Peyer's patch (tissue), 4 donors: ENCODE results near the gene MYMX. TPM values are rescaled to one million over a fixed set of nuclear protein-coding genes. Genes with fewer than 3 reads are reported as not detected.
"Not testable (repeated sequence)": the region's sequence is repeated elsewhere in the genome, so short reads cannot be mapped to it uniquely, and the experiment has no call there.

Source experiments
- DNase-seq, 3 donors: peaks; one replicate each; pipeline ENCODE4 v3.0.0-alpha.2; 2017 to 2019
- H3K27ac ChIP-seq, 4 donors: fragments of 200-600 bp; sonication (generic); one replicate each; pipeline ENCODE4 v1.5.1; 2016 to 2019
- H3K27me3 ChIP-seq, 2 donors: fragments of 200-600 bp; sonication (generic); one replicate each; pipeline ENCODE4 v1.5.1; 2019
- H3K36me3 ChIP-seq, 3 donors: fragments of 200-600 bp; sonication (generic); one replicate each; pipeline ENCODE4 v1.5.1; 2016 to 2019
- H3K4me1 ChIP-seq, 4 donors: fragments of 200-600 bp; sonication (generic); one replicate each; pipeline ENCODE4 v1.5.1; 2016 to 2019
- H3K4me3 ChIP-seq, 4 donors: fragments of 200-600 bp; sonication (generic); 1 replicate in 3 of 4; 2 replicates in 1 of 4; pipeline ENCODE4 v1.5.1; 2016 to 2019; ENCODE audit warnings: mild to moderate bottlenecking in 1 of 4
- H3K9me3 ChIP-seq, 4 donors: fragments of 200-600 bp; sonication (generic); one replicate each; pipeline ENCODE4 v1.5.1; 2016 to 2019; ENCODE audit warnings: mild to moderate bottlenecking in 1 of 4
- POLR2A ChIP-seq, 2 donors: fragments of 450-650 bp; IDR thresholded peaks; one replicate each; pipeline ENCODE4 v1.5.1; 2017; ENCODE audit warnings: antibody characterized with exemption in 2 of 2, mild to moderate bottlenecking in 2 of 2, moderate library complexity in 2 of 2
- total RNA-seq, 4 donors: library from RNA; depleted of rRNA; stranded (reverse); fragments of >200 nt; gene quantifications; one replicate each; pipeline ENCODE4 v1.1.0, GENCODE V29; 2016
- TF ChIP-seq, protein P1 (sequence below), 6 experiments: fragments of 450-650 bp in 4 of 6; fragments of 200-600 bp in 2 of 6; sonication (generic) in 1 of 6; IDR thresholded peaks; one replicate each; pipeline ENCODE4 v1.5.1; 2017 to 2019; ENCODE audit warnings: antibody characterized with exemption in 6 of 6, mild to moderate bottlenecking in 3 of 6, moderate library complexity in 1 of 6

Gene MYMX
- total RNA-seq, 4 donors from 2014 or later, result not detected

DNA sequence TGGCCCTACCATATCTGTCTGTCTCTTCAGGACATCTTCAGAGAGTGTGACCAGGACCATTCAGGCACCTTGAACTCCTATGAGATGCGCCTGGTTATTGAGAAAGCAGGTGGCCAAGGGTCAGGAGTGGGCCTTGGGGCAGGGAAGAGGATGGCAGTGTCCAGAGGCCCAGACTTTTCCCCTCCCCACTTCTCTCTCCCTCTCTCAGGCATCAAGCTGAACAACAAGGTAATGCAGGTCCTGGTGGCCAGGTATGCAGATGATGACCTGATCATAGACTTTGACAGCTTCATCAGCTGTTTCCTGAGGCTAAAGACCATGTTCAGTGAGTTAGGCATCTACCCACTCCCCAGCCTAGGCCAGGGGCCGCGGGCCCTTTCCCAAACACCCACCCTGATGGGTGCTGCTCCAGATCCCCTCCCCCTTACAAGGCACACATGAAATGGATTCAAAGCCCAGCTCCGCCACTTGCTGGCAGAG lies 33.8 kb upstream of the MYMX start:
- Histone ChIP-seq H3K9me3 (no peaks in the 10 kb centered on the region), H3K27ac (no peak overlapping the region), H3K4me3 (no peak overlapping the region), H3K27me3 (no peaks in the 10 kb centered on the region), H3K4me1 (peaks cover 0 to 5% (median 0%) of the 10 kb centered on the region in 4 donors), H3K36me3 (no peaks in the 10 kb centered on the region)
- no peak for DNase-seq
- TF ChIP-seq POLR2A (IDR thresholded peaks at IDR 0.05), result no peak
- TF ChIP-seq, protein P1, sequence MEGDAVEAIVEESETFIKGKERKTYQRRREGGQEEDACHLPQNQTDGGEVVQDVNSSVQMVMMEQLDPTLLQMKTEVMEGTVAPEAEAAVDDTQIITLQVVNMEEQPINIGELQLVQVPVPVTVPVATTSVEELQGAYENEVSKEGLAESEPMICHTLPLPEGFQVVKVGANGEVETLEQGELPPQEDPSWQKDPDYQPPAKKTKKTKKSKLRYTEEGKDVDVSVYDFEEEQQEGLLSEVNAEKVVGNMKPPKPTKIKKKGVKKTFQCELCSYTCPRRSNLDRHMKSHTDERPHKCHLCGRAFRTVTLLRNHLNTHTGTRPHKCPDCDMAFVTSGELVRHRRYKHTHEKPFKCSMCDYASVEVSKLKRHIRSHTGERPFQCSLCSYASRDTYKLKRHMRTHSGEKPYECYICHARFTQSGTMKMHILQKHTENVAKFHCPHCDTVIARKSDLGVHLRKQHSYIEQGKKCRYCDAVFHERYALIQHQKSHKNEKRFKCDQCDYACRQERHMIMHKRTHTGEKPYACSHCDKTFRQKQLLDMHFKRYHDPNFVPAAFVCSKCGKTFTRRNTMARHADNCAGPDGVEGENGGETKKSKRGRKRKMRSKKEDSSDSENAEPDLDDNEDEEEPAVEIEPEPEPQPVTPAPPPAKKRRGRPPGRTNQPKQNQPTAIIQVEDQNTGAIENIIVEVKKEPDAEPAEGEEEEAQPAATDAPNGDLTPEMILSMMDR (IDR thresholded peaks at IDR 0.05), result no peak

DNA sequence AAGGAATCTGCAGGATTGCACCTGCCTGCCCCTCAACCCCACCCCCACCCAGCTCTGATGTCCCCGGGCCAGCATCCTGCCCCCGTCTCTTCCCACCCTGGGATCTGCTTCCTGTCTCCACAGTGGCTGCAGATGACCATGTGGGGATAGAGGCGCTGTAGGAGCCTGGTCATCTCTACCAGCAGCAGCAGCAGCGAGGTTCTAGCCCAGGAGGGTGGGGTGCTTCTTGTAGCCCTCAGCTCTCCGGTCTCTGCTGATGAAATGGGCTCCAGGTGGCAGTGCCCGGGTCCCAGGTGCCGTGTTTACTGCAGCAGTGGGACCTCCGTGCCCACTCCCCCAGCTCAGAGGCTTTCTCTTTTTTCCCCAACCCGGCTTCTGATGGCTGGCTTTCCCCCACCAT lies 32.9 kb upstream of the MYMX start:
- H3K4me1 ChIP-seq, result no peaks in the 10 kb centered on the region
- no peaks in the 10 kb centered on the region for H3K27me3 ChIP-seq
- no peak for DNase-seq
- no peak overlapping the region for H3K27ac ChIP-seq
- no peaks in the 10 kb centered on the region for H3K36me3 ChIP-seq
- no peaks in the 10 kb centered on the region for H3K9me3 ChIP-seq
- TF ChIP-seq POLR2A (IDR thresholded peaks at IDR 0.05), result no peak
- TF ChIP-seq, protein P1 (IDR thresholded peaks at IDR 0.05), result no peak
- H3K4me3 ChIP-seq, result no peak overlapping the region

DNA sequence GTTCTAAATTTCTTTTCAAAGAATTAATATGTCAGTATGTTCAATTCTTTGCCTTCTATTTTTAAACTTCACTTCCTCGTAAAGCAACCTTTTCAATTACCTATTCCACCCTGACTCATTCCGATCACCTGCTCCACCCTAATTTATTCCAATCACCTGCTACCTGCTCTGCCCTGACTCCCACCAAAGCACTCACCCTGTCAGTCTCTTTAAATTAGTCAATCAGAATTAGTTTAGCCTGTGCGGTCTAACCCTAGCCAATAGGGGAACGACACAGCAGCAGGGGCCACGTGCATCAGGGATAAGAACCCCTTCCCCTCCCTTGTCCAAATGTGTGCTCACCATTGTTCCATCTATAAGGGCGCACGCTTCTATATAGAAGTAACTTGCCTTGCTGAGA lies 31.4 kb upstream of the MYMX start:
- H3K9me3 ChIP-seq, H3K4me3 ChIP-seq, H3K36me3 ChIP-seq, H3K4me1 ChIP-seq, H3K27me3 ChIP-seq, DNase-seq, H3K27ac ChIP-seq: not testable (repeated sequence)

DNA sequence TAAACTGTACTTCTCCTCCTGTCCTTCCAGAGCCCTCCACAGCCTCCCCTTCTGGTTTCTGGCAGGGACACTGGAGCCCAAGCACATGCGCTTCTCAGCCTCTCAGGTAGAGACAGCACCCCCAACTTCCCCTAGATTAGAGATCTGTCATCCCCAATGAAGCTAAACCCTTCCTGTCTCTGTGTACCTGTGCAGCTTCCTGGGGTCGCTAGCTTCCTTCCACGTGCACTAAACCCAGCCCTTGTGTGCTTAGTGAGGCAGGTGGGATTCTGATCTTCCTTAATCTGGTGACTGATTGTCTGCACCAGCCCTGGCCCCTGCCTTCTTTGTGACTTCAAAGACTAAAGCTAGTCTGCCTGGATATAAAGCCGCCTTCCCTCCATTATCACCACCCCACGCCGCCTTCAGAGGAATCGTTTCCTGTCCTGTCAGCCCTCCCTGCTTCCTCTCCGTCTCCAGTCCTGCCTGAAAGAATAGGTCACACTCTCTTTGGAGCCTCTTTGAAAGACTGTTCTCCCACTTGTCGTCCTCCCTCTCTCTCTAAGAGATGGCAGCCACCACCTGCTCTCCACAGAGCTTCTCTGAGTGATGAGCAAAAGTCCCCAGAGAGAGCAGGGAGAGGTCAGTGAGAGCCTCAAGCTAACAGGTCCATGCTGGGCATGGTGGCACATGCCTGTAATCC lies 30.6 kb upstream of the MYMX start:
- H3K27me3 ChIP-seq, result no peaks in the 10 kb centered on the region
- TF ChIP-seq POLR2A (IDR thresholded peaks at IDR 0.05), result no peak
- TF ChIP-seq, protein P1 (IDR thresholded peaks at IDR 0.05), result no peak
- no peaks in the 10 kb centered on the region for H3K4me1 ChIP-seq
- DNase-seq, result no peak
- H3K4me3 ChIP-seq, result no peak overlapping the region
- H3K27ac ChIP-seq, result no peak overlapping the region
- no peaks in the 10 kb centered on the region for H3K9me3 ChIP-seq
- no peaks in the 10 kb centered on the region for H3K36me3 ChIP-seq

DNA sequence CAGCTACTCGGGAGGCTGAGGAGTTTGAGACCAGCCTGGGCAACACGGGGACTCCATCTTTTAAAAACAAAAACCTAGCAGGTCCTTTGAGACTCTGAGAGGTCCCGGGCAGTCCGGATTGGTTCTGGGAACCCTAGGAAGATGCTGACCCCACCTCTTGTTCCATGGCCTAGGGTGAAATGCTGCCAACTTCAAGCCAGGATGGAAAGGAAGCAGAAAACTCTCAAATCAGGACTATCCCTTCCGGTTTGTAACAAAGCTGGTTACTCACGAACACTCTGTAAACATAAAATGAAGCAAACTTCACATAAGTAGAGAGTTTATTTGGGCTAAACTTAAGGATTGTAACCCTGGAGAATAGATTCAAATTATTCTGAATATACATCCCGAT lies 30.1 kb upstream of the MYMX start:
- H3K27ac ChIP-seq, result no peak overlapping the region
- DNase-seq, result no peak
- TF ChIP-seq, protein P1 (IDR thresholded peaks at IDR 0.05), result no peak
- no peak for TF ChIP-seq POLR2A (IDR thresholded peaks at IDR 0.05)
- no peaks in the 10 kb centered on the region for H3K4me1 ChIP-seq
- no peaks in the 10 kb centered on the region for H3K9me3 ChIP-seq
- H3K36me3 ChIP-seq, result no peaks in the 10 kb centered on the region
- H3K4me3 ChIP-seq, result no peak overlapping the region
- H3K27me3 ChIP-seq, result no peaks in the 10 kb centered on the region

DNA sequence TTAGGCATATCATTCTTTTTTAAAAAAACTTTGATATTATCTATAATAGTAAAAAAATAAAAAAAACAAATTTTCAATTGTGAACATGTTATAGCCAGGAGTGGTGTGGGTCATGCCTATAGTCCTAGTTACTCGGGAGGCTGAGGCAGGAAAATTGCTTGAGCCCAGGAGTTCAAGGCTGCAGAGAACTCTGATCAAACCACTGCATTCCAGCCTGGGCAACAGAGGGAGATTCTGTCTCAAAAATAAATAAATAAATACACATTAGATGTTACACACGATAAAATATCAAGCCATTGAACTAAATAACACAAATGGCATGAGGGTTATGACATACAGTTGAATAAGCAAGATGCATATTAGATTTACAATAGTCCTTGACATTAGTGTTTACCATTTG lies 27.9 kb upstream of the MYMX start:
- Histone ChIP-seq H3K4me3 (no peak overlapping the region), H3K9me3 (no peaks in the 10 kb centered on the region), H3K4me1 (no peaks in the 10 kb centered on the region), H3K27me3 (no peaks in the 10 kb centered on the region), H3K36me3 (no peaks in the 10 kb centered on the region), H3K27ac (no peak overlapping the region)
- TF ChIP-seq, protein P1 (IDR thresholded peaks at IDR 0.05), result no peak
- no peak for TF ChIP-seq POLR2A (IDR thresholded peaks at IDR 0.05)
- DNase-seq, result no peak
